Endothelial cell of umbilical vein (primary cell): ENCODE results near the gene KRT82. TPM values are rescaled to one million over a fixed set of nuclear protein-coding genes. Genes with fewer than 3 reads are reported as not detected.

Source experiments
- BruUV-seq: library from RNA; stranded (reverse); fragments of 400-500 nt; replicated peaks from 2 replicates; lab custom pipeline; 2021; lab: Mats Ljungman, UMichigan
- CTCF ChIA-PET: fragments of 300-600, 350-600 bp; sonication (Branson Sonifier 250); formaldehyde crosslinking; loops from one replicate; lab custom pipeline; 2021; ENCODE audit warnings: antibody characterized with exemption, inconsistent platforms; lab: Charles Lee
- POLR2A ChIA-PET: fragments of 300-600, 350-600 bp; sonication (Branson Sonifier 250); formaldehyde crosslinking; loops from one replicate; lab custom pipeline; 2021; ENCODE audit warnings: antibody characterized with exemption, inconsistent platforms; lab: Charles Lee
- DNase-seq: peaks from one replicate; pipeline ENCODE4 v3.0.0-alpha.2; 2011; ENCODE audit warnings: low read depth, low spot score
- FAIRE-seq: peaks from 2 replicates; lab custom pipeline; 2011; peaks lifted over from hg19 to GRCh38; lab: Jason Lieb, UNC
- H2AFZ ChIP-seq: 2 replicates; pipeline ENCODE4 v1.6.0; 2012; ENCODE audit warnings: low read depth, low read length, control low read depth, inconsistent platforms
- H3K27ac ChIP-seq: 2 replicates; pipeline ENCODE4 v1.5.1; 2011; ENCODE audit warnings: low read depth, mild to moderate bottlenecking, control low read depth, low read length, moderate library complexity; ENCODE audit not compliant: insufficient read depth
- H3K27me3 ChIP-seq, 2 experiments: 2 replicates each; pipeline versions ENCODE4 v1.6.0 to v1.6.1; 2011; ENCODE audit warnings: low read length in 2 of 2, mixed read lengths in 1 of 2; ENCODE audit not compliant: control insufficient read depth in 2 of 2, insufficient read depth in 2 of 2
- H3K36me3 ChIP-seq, 2 experiments: 2 replicates in 1 of 2; 3 replicates in 1 of 2; pipeline ENCODE4 v1.5.1; 2011; ENCODE audit warnings: low read length in 2 of 2, mild to moderate bottlenecking in 1 of 2, moderate library complexity in 1 of 2; ENCODE audit not compliant: control insufficient read depth in 2 of 2, insufficient read depth in 2 of 2; ENCODE audit errors: extremely low read depth in 1 of 2
- H3K4me1 ChIP-seq: 3 replicates; pipeline ENCODE4 v1.5.1; 2011; ENCODE audit warnings: mild to moderate bottlenecking, low read length; ENCODE audit not compliant: control insufficient read depth, insufficient read depth; ENCODE audit errors: extremely low read depth
- H3K4me2 ChIP-seq: 2 replicates; pipeline ENCODE4 v1.6.1; 2011; ENCODE audit warnings: low read length, control low read depth, mixed read lengths; ENCODE audit not compliant: insufficient read depth
- H3K4me3 ChIP-seq, 3 experiments: fragments of 200-600 bp in 1 of 3; sonication (generic), shearing (Covaris generic) in 1 of 3; replicated peaks in 1 of 3; 2 replicates each; pipeline ENCODE4 v1.5.1; 2011 to 2016; ENCODE audit warnings: control low read depth in 3 of 3, low read length in 3 of 3, mild to moderate bottlenecking in 2 of 3, inconsistent platforms in 1 of 3, low read depth in 1 of 3, moderate library complexity in 1 of 3; ENCODE audit not compliant: insufficient read depth in 1 of 3
- H3K79me2 ChIP-seq: 2 replicates; pipeline ENCODE4 v1.6.0; 2012; ENCODE audit warnings: low read length, inconsistent platforms; ENCODE audit not compliant: control insufficient read depth, insufficient read depth
- H3K9ac ChIP-seq: replicated peaks from 2 replicates; pipeline ENCODE3; 2011; ENCODE audit warnings: low read length, control low read depth; ENCODE audit not compliant: insufficient read depth; ENCODE audit errors: extremely low read depth
- H3K9me1 ChIP-seq: replicated peaks from 3 replicates; pipeline ENCODE4 v1.6.0; 2011; ENCODE audit warnings: mild to moderate bottlenecking, low read length; ENCODE audit not compliant: control insufficient read depth, insufficient read depth; ENCODE audit errors: extremely low read depth
- H3K9me3 ChIP-seq: replicated peaks from 2 replicates; pipeline ENCODE4 v1.5.1; 2012; ENCODE audit warnings: low read length, inconsistent platforms; ENCODE audit not compliant: control insufficient read depth, insufficient read depth
- H4K20me1 ChIP-seq: replicated peaks from 2 replicates; pipeline ENCODE3; 2011; ENCODE audit warnings: mild to moderate bottlenecking, low read length; ENCODE audit not compliant: control insufficient read depth, insufficient read depth; ENCODE audit errors: extremely low read depth
- CTCF ChIP-seq, 2 donors: IDR thresholded peaks; 1 replicate in 1 of 2; 2 replicates in 1 of 2; pipeline ENCODE4 v1.5.1; 2011; ENCODE audit warnings: low read length in 2 of 2, mild to moderate bottlenecking in 2 of 2, moderate library complexity in 2 of 2, control low read depth in 1 of 2, inconsistent platforms in 1 of 2, low read depth in 1 of 2; ENCODE audit not compliant: insufficient read depth in 1 of 2; ENCODE audit errors: extremely low read depth in 1 of 2
- FOS ChIP-seq: IDR thresholded peaks from 2 replicates; pipeline ENCODE4 v1.6.1; 2011; ENCODE audit warnings: mild to moderate bottlenecking, low read length, moderate library complexity, borderline replicate concordance; ENCODE audit not compliant: insufficient read depth
- GATA2 ChIP-seq: IDR thresholded peaks from 2 replicates; pipeline ENCODE4 v1.7.0; 2011; ENCODE audit warnings: low read depth, mild to moderate bottlenecking, moderate library complexity, mixed read lengths, low read length; ENCODE audit not compliant: insufficient read length, insufficient read depth
- JUN ChIP-seq: IDR thresholded peaks from 2 replicates; pipeline ENCODE4 v1.6.1; 2011; ENCODE audit warnings: borderline replicate concordance, low read depth; ENCODE audit not compliant: insufficient read length, insufficient read depth
- MAX ChIP-seq: IDR thresholded peaks from 2 replicates; pipeline ENCODE4 v1.6.1; 2011; ENCODE audit not compliant: insufficient read depth, insufficient read length
- POLR2A ChIP-seq: IDR thresholded peaks from 2 replicates; pipeline ENCODE4 v1.6.1; 2012; ENCODE audit warnings: low read depth, mild to moderate bottlenecking, control low read depth, low read length
- dilution Hi-C: fragments of 300-500 bp; cut with MboI; formaldehyde crosslinking; loops from one replicate; pipeline ENCODE4 v1.15.0; 2019; ENCODE audit warnings: low sequenced_read_pairs; ENCODE audit not compliant: extremely low pct_ligation_motif_present
- intact Hi-C: fragments of 100-400 bp; cut with micrococcal nuclease; formaldehyde crosslinking; loops from one replicate; pipeline ENCODE4 v1.10.0; 2022
- polyA plus RNA-seq, 4 experiments: library from polyadenylated mRNA; depleted of rRNA in 3 of 4; stranded (reverse) in 3 of 4; unstranded in 1 of 4; fragments of >200 nt; gene quantifications; 2 replicates each; pipeline versions ENCODE4 v1.2.1 to v1.2.3, GENCODE V29; 2011 to 2012; ENCODE audit warnings: missing spikeins in 1 of 4
- total RNA-seq: library from RNA; stranded (reverse); gene quantifications from 2 replicates; pipeline ENCODE4 v1.2.3, GENCODE V29; 2021

KRT82 gene
- total and polyA plus RNA-seq, 2 donors (not counting 3 experiments of a cell fraction or from before 2014, with no cell fraction given), result not detected

GRCh38 chr12:52402377-52402776 is 3.8 kb downstream of the KRT82 start:
- no peaks in the 10 kb centered on the region for H3K4me1 ChIP-seq
- FAIRE-seq, result no peak
- no peak overlapping the region for H3K4me2 ChIP-seq
- no peaks in the 10 kb centered on the region for H3K36me3 ChIP-seq
- H3K9me1 ChIP-seq, result no peaks in the 10 kb centered on the region
- no peak overlapping the region for H2AFZ ChIP-seq
- intact Hi-C loops (no loop called here), dilution Hi-C loops (no loop called here)
- TF ChIP-seq GATA2 (no peak), MAX (no peak), CTCF (IDR thresholded peaks at IDR 0.05; ENCODE audit: extremely low read depth in 1 of 2, insufficient read depth in 1 of 2, low read depth in 1 of 2, low read length in 2 of 2) (no peak), POLR2A (no peak), JUN (no peak)
- no peak overlapping the region for H3K9ac ChIP-seq
- H4K20me1 ChIP-seq, result no peaks in the 10 kb centered on the region
- ChIA-PET CTCF (interaction anchor here (1.6 kb wide), 1 partner anchor 463 kb away, joined by 3 read pairs; no protein-coding TSS in a partner anchor), POLR2A (no interaction called here)
- no peak for DNase-seq
- no peaks in the 10 kb centered on the region for H3K9me3 ChIP-seq
- no peak overlapping the region for H3K4me3 ChIP-seq
- H3K79me2 ChIP-seq, result no peaks in the 10 kb centered on the region
- BruUV-seq, result no TSS peak
- H3K27ac ChIP-seq, result no peak overlapping the region
- H3K27me3 ChIP-seq, result peaks cover 0 to 5% of the 10 kb centered on the region in 2 experiments

- Histone ChIP-seq H3K27me3 (peaks cover 0 to 5% of the 10 kb centered on the region in 2 experiments), H3K9me3 (no peaks in the 10 kb centered on the region), H3K4me1 (no peaks in the 10 kb centered on the region), H2AFZ (no peak overlapping the region), H3K4me2 (no peak overlapping the region), H3K9ac (no peak overlapping the region), H3K4me3 (no peak overlapping the region), H3K9me1 (no peaks in the 10 kb centered on the region), H3K36me3 (no peaks in the 10 kb centered on the region), H4K20me1 (no peaks in the 10 kb centered on the region), H3K27ac (no peak overlapping the region), H3K79me2 (no peaks in the 10 kb centered on the region)
- DNase-seq (no peak), FAIRE-seq (no peak)
- POLR2A ChIA-PET, result no interaction called here
- BruUV-seq, result no TSS peak
- TF ChIP-seq CTCF (IDR thresholded peaks at IDR 0.05; ENCODE audit: extremely low read depth in 1 of 2, insufficient read depth in 1 of 2, low read depth in 1 of 2, low read length in 2 of 2), result no peak
- no peak for TF ChIP-seq FOS
- no peak for TF ChIP-seq JUN
- dilution Hi-C loops (no loop called here), intact Hi-C loops (no loop called here)
- CTCF ChIA-PET, result interaction anchor here (1.3 to 1.6 kb wide), 2 partner anchors 11 to 464 kb away, joined by 3 to 5 read pairs; no protein-coding TSS in a partner anchor
These were observed 4.2 kb downstream of the KRT82 start for GRCh38 chr12:52401926-52402325.
